HEK293 (cell line): Measurements from ENCODE around the gene RAPGEF5.

ENCODE experiments used
- AEBP2 ChIP-seq: fragments of 450-650 bp; formaldehyde crosslinking; IDR thresholded peaks from 2 replicates; pipeline ENCODE4 v1.5.1; 2016; ENCODE audit warnings: missing biosample characterization, missing genetic modification characterization, borderline replicate concordance
- ELK4 ChIP-seq: IDR thresholded peaks from 2 replicates; pipeline ENCODE4 v1.6.1; 2011; ENCODE audit warnings: mild to moderate bottlenecking, low read depth, low read length, borderline replicate concordance
- GLIS2 ChIP-seq: fragments of 450-650 bp; formaldehyde crosslinking; IDR thresholded peaks from 2 replicates; pipeline ENCODE4 v1.5.1; 2016; ENCODE audit warnings: missing biosample characterization, missing genetic modification characterization
- KLF16 ChIP-seq: fragments of 450-650 bp; formaldehyde crosslinking; IDR thresholded peaks from 2 replicates; pipeline ENCODE4 v1.5.1; 2017; ENCODE audit warnings: missing biosample characterization, missing genetic modification characterization
- KLF8 ChIP-seq: fragments of 450-650 bp; formaldehyde crosslinking; IDR thresholded peaks from 2 replicates; pipeline ENCODE4 v1.5.1; 2016; ENCODE audit warnings: missing biosample characterization, missing genetic modification characterization
- KLF9 ChIP-seq: fragments of 450-650 bp; formaldehyde crosslinking; IDR thresholded peaks from 2 replicates; pipeline ENCODE4 v1.5.1; 2016; ENCODE audit warnings: missing biosample characterization, missing genetic modification characterization, low read depth
- OVOL3 ChIP-seq: fragments of 450-650 bp; formaldehyde crosslinking; IDR thresholded peaks from 2 replicates; pipeline ENCODE4 v1.5.1; 2016; ENCODE audit warnings: missing biosample characterization, missing genetic modification characterization
- PBX3 ChIP-seq: sonication (generic); formaldehyde crosslinking; IDR thresholded peaks from 2 replicates; pipeline ENCODE4 v1.8.1; 2022; ENCODE audit warnings: mild to moderate bottlenecking, moderate library complexity, missing genetic modification reagents
- RBAK ChIP-seq: fragments of 450-650 bp; formaldehyde crosslinking; IDR thresholded peaks from 2 replicates; pipeline ENCODE4 v1.5.1; 2016; ENCODE audit warnings: missing biosample characterization, missing genetic modification characterization
- SALL2 ChIP-seq: fragments of 450-650 bp; formaldehyde crosslinking; IDR thresholded peaks from 2 replicates; pipeline ENCODE4 v1.5.0; 2017; ENCODE audit warnings: missing biosample characterization, mild to moderate bottlenecking, missing genetic modification characterization, borderline replicate concordance
- SCRT2 ChIP-seq: fragments of 450-650 bp; formaldehyde crosslinking; IDR thresholded peaks from 2 replicates; pipeline ENCODE4 v1.5.1; 2016; ENCODE audit warnings: missing biosample characterization, missing genetic modification characterization
- SP2 ChIP-seq: fragments of 450-650 bp; formaldehyde crosslinking; IDR thresholded peaks from 2 replicates; pipeline ENCODE4 v1.5.1; 2016; ENCODE audit warnings: missing biosample characterization, missing genetic modification characterization
- ZBTB10 ChIP-seq: fragments of 450-650 bp; formaldehyde crosslinking; IDR thresholded peaks from 2 replicates; pipeline ENCODE4 v1.5.1; 2016; ENCODE audit warnings: missing biosample characterization, missing genetic modification characterization
- ZBTB26 ChIP-seq: fragments of 450-650 bp; formaldehyde crosslinking; optimal IDR thresholded peaks from 2 replicates; pipeline ENCODE3; 2016; ENCODE audit warnings: missing biosample characterization, mild to moderate bottlenecking, missing genetic modification characterization
- ZNF16 ChIP-seq: fragments of 450-650 bp; formaldehyde crosslinking; IDR thresholded peaks from 2 replicates; pipeline ENCODE4 v1.5.1; 2016; ENCODE audit warnings: low read depth, missing biosample characterization, missing genetic modification characterization
- ZNF174 ChIP-seq: fragments of 450-650 bp; formaldehyde crosslinking; IDR thresholded peaks from 2 replicates; pipeline ENCODE4 v1.5.0; 2017; ENCODE audit warnings: missing biosample characterization, mild to moderate bottlenecking, missing genetic modification characterization
- ZNF175 ChIP-seq: fragments of 450-650 bp; formaldehyde crosslinking; IDR thresholded peaks from 2 replicates; pipeline ENCODE4 v1.5.1; 2016; ENCODE audit warnings: missing biosample characterization, missing genetic modification characterization
- ZNF184 ChIP-seq: fragments of 450-650 bp; IDR thresholded peaks from 2 replicates; pipeline ENCODE4 v1.5.1; 2018; ENCODE audit warnings: missing biosample characterization, mild to moderate bottlenecking, missing genetic modification characterization
- ZNF19 ChIP-seq: fragments of 450-650 bp; formaldehyde crosslinking; IDR thresholded peaks from 2 replicates; pipeline ENCODE4; 2016; ENCODE audit warnings: missing biosample characterization, missing genetic modification characterization, low read depth
- ZNF2 ChIP-seq: fragments of 450-650 bp; formaldehyde crosslinking; IDR thresholded peaks from 2 replicates; pipeline ENCODE4 v1.5.1; 2016; ENCODE audit warnings: missing biosample characterization, missing genetic modification characterization
- ZNF211 ChIP-seq: fragments of 450-650 bp; formaldehyde crosslinking; IDR thresholded peaks from 2 replicates; pipeline ENCODE4 v1.5.1; 2016; ENCODE audit warnings: low read depth, missing biosample characterization, missing genetic modification characterization
- ZNF302 ChIP-seq: fragments of 450-650 bp; formaldehyde crosslinking; IDR thresholded peaks from 2 replicates; pipeline ENCODE4 v1.5.1; 2016; ENCODE audit warnings: missing biosample characterization, missing genetic modification characterization, low read depth
- ZNF324 ChIP-seq: fragments of 450-650 bp; formaldehyde crosslinking; IDR thresholded peaks from 2 replicates; pipeline ENCODE4 v1.5.1; 2016; ENCODE audit warnings: missing biosample characterization, missing genetic modification characterization
- ZNF514 ChIP-seq: fragments of 450-650 bp; formaldehyde crosslinking; IDR thresholded peaks from 2 replicates; pipeline ENCODE4 v1.5.1; 2016; ENCODE audit warnings: missing biosample characterization, missing genetic modification characterization
- ZNF561 ChIP-seq: fragments of 450-650 bp; IDR thresholded peaks from 2 replicates; pipeline ENCODE4 v1.5.1; 2018; ENCODE audit warnings: missing biosample characterization, missing genetic modification characterization, borderline replicate concordance
- ZNF660 ChIP-seq: fragments of 450-650 bp; IDR thresholded peaks from 2 replicates; pipeline ENCODE4 v1.5.1; 2018; ENCODE audit warnings: missing biosample characterization, mild to moderate bottlenecking, missing genetic modification characterization
- ZNF664 ChIP-seq: fragments of 450-650 bp; formaldehyde crosslinking; IDR thresholded peaks from 2 replicates; pipeline ENCODE4 v1.5.1; 2016; ENCODE audit warnings: missing biosample characterization, missing genetic modification characterization
- ZNF677 ChIP-seq: fragments of 450-650 bp; IDR thresholded peaks from 2 replicates; pipeline ENCODE4 v1.5.0; 2018; ENCODE audit warnings: missing biosample characterization, mild to moderate bottlenecking, missing genetic modification characterization, moderate library complexity
- ZNF747 ChIP-seq: fragments of 450-650 bp; formaldehyde crosslinking; IDR thresholded peaks from 2 replicates; pipeline ENCODE4 v1.5.1; 2016; ENCODE audit warnings: missing biosample characterization, missing genetic modification characterization
- ZNF792 ChIP-seq: fragments of 450-650 bp; formaldehyde crosslinking; IDR thresholded peaks from 2 replicates; pipeline ENCODE4 v1.5.1; 2016; ENCODE audit warnings: missing biosample characterization, missing genetic modification characterization
- ZNF843 ChIP-seq: fragments of 450-650 bp; formaldehyde crosslinking; IDR thresholded peaks from 2 replicates; pipeline ENCODE4 v1.5.1; 2016; ENCODE audit warnings: missing biosample characterization, missing genetic modification characterization
- TF ChIP-seq, protein P1 (sequence below): fragments of 450-650 bp; formaldehyde crosslinking; IDR thresholded peaks from 2 replicates; pipeline ENCODE4 v1.5.1; 2016; ENCODE audit warnings: missing biosample characterization, missing genetic modification characterization

The RAPGEF5 gene

GRCh38 chr7:22082886-22083703 lies 273.9 kb downstream of the RAPGEF5 start (continued):
- peak; percentile 69 for TF ChIP-seq ZNF660 (tag by site-specific recombination)
- peak; percentile 49 for TF ChIP-seq ZBTB26 (tag by site-specific recombination)
- TF ChIP-seq, protein P1, sequence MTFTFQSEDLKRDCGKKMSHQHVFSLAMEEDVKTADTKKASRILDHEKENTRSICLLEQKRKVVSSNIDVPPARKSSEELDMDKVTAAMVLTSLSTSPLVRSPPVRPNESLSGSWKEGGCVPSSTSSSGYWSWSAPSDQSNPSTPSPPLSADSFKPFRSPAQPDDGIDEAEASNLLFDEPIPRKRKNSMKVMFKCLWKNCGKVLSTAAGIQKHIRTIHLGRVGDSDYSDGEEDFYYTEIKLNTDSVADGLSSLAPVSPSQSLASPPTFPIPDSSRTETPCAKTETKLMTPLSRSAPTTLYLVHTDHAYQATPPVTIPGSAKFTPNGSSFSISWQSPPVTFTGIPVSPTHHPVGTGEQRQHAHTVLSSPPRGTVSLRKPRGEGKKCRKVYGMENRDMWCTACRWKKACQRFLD (tag by site-specific recombination): no peak
- peak; percentile 61; the same call in 1 of the 2 replicates for TF ChIP-seq ZNF324 (tag by site-specific recombination)
- TF ChIP-seq PBX3: peak; percentile 66; the same call in 1 of the 2 replicates
- TF ChIP-seq ZNF2 (tag by site-specific recombination): peak; percentile 97
- TF ChIP-seq KLF16 (tag by site-specific recombination): peak; percentile 60; the same call in 1 of the 2 replicates
- TF ChIP-seq ZNF16 (tag by site-specific recombination): no peak
- 0 out of 2 replicates have a peak, but pooled peaks have one; percentile 39 for TF ChIP-seq ZNF561
- no peak for TF ChIP-seq ZNF174 (tag by site-specific recombination)
- no peak for TF ChIP-seq ZNF747 (tag by site-specific recombination)
- TF ChIP-seq OVOL3 (tag by site-specific recombination): no peak
- TF ChIP-seq GLIS2 (tag by site-specific recombination): peak; percentile 92
- no peak for TF ChIP-seq ZNF211 (tag by site-specific recombination)
- TF ChIP-seq KLF8 (tag by site-specific recombination): peak; percentile 78; the same call in 1 of the 2 replicates
- no peak for TF ChIP-seq ZNF19 (tag by site-specific recombination)
- TF ChIP-seq ELK4: no peak
- TF ChIP-seq ZNF302 (tag by site-specific recombination): no peak
- TF ChIP-seq ZNF175 (tag by site-specific recombination): no peak
- no peak; the same call in 1 of the 2 replicates for TF ChIP-seq SP2
- TF ChIP-seq ZNF514 (tag by site-specific recombination): no peak
- TF ChIP-seq ZBTB10 (tag by site-specific recombination): peak; percentile 17; the same call in 1 of the 2 replicates
- TF ChIP-seq ZNF792 (tag by site-specific recombination): peak; percentile 30; the same call in 1 of the 2 replicates
- TF ChIP-seq ZNF184 (tag by site-specific recombination): no peak
- TF ChIP-seq RBAK: no peak
- no peak for TF ChIP-seq SALL2 (tag by site-specific recombination)
- TF ChIP-seq SCRT2: peak; percentile 27; the same call in 1 of the 2 replicates
- TF ChIP-seq ZNF677: no peak
- peak; percentile 39; the same call in 1 of the 2 replicates for TF ChIP-seq ZNF843
- no peak for TF ChIP-seq AEBP2
- peak; percentile 85 for TF ChIP-seq KLF9 (tag by site-specific recombination)
- TF ChIP-seq ZNF664: no peak
